GM21360 (cell line): ENCODE results near the gene TMEM238L.

Experiments
- ATAC-seq: cut with Tn5 transposase; IDR thresholded peaks from one replicate; pipeline ENCODE4 v1.9.1; 2021; ENCODE audit warnings: mild to moderate bottlenecking, moderate library complexity; ENCODE audit not compliant: unreplicated experiment

Gene TMEM238L

GRCh38 chr17:10776381-10776780 is 27.5 kb downstream of the TMEM238L start:
- no peak for ATAC-seq

- ATAC-seq: no peak
Observed at GRCh38 chr17:10775740-10776356, 28.1 kb downstream of the TMEM238L start.

GRCh38 chr17:10775058-10775457 is 28.8 kb downstream of the TMEM238L start:
- ATAC-seq: no peak

GRCh38 chr17:10773391-10773790 is 30.5 kb downstream of the TMEM238L start:
- no peak for ATAC-seq

GRCh38 chr17:10772425-10773380 is 31.2 kb downstream of the TMEM238L start:
- no peak for ATAC-seq

- ATAC-seq: no peak
Observed at GRCh38 chr17:10771148-10771547, 32.8 kb downstream of the TMEM238L start.

GRCh38 chr17:10769840-10770239 is 34.1 kb downstream of the TMEM238L start:
- no peak for ATAC-seq

GRCh38 chr17:10768750-10769251 is 35.1 kb downstream of the TMEM238L start:
- no peak for ATAC-seq

- ATAC-seq: no peak
Observed at GRCh38 chr17:10767232-10767631, 36.7 kb downstream of the TMEM238L start.

GRCh38 chr17:10762037-10762436 is 41.9 kb downstream of the TMEM238L start:
- ATAC-seq: no peak

GRCh38 chr17:10761281-10761680 is 42.6 kb downstream of the TMEM238L start:
- no peak for ATAC-seq

GRCh38 chr17:10758062-10758461 is 45.8 kb downstream of the TMEM238L start:
- ATAC-seq: no peak

GRCh38 chr17:10757647-10758046 is 46.3 kb downstream of the TMEM238L start:
- ATAC-seq: no peak

GRCh38 chr17:10757067-10757466 is 46.8 kb downstream of the TMEM238L start:
- no peak for ATAC-seq

- no peak for ATAC-seq
Observed at GRCh38 chr17:10756619-10757018, 47.3 kb downstream of the TMEM238L start.

GRCh38 chr17:10756185-10756584 is 47.7 kb downstream of the TMEM238L start:
- no peak for ATAC-seq

GRCh38 chr17:10755592-10756127 is 48.2 kb downstream of the TMEM238L start:
- ATAC-seq: no peak

GRCh38 chr17:10754861-10755591 is 48.9 kb downstream of the TMEM238L start:
- ATAC-seq: no peak

- no peak for ATAC-seq
Observed at GRCh38 chr17:10754109-10754508, 49.8 kb downstream of the TMEM238L start.

- ATAC-seq: no peak
Observed at GRCh38 chr17:10752696-10753095, 51.2 kb downstream of the TMEM238L start.

- ATAC-seq: no peak
Observed at GRCh38 chr17:10751563-10751962, 52.3 kb downstream of the TMEM238L start.
